Mesodermal cell (in vitro differentiated cells): ENCODE measurements around the gene DYNC2I2.
"Not testable (repeated sequence)": the region's sequence is repeated elsewhere in the genome, so short reads cannot be mapped to it uniquely, and the experiment has no call there.

ENCODE experiments used
- H3K27ac ChIP-seq: 2 replicates; pipeline ENCODE4 v1.7.0; 2013; ENCODE audit warnings: mild to moderate bottlenecking, low read depth, low read length, moderate library complexity; ENCODE audit not compliant: severe bottlenecking
- H3K36me3 ChIP-seq: 2 replicates; pipeline ENCODE4 v1.7.1; 2013; ENCODE audit warnings: mild to moderate bottlenecking, low read length, moderate library complexity; ENCODE audit not compliant: control insufficient read depth, insufficient read depth
- H3K4me1 ChIP-seq: one replicate; pipeline ENCODE4 v1.7.1; 2013; ENCODE audit warnings: mild to moderate bottlenecking, low read length; ENCODE audit not compliant: insufficient read depth, control insufficient read depth, poor library complexity, severe bottlenecking
- H3K4me3 ChIP-seq: 2 replicates; pipeline ENCODE4 v1.7.0; 2013; ENCODE audit warnings: low read length, control low read depth, mild to moderate bottlenecking; ENCODE audit not compliant: insufficient read depth, poor library complexity, severe bottlenecking; ENCODE audit errors: extremely low read depth
- H3K9me3 ChIP-seq: 2 replicates; pipeline ENCODE4 v1.7.1; 2013; ENCODE audit warnings: mild to moderate bottlenecking, low read length, moderate library complexity; ENCODE audit not compliant: control insufficient read depth
- WGBS, 2 experiments: methylation state at CpG; one replicate each; pipeline ENCODE4 v1.1.5; 2013; ENCODE audit warnings: missing lambda C conversion rate in 2 of 2; ENCODE audit not compliant: insufficient coverage in 2 of 2; 5-methylcytosine and 5-hydroxymethylcytosine counted together

Gene DYNC2I2

GRCh38 chr9:128684325-128685199 is 27.9 kb upstream of the DYNC2I2 start:
- WGBS, 2 experiments, result 2 to 4% methylated on average over 15 of the region's 15 CpGs
- peaks cover 21% of the 10 kb centered on the region for H3K4me1 ChIP-seq
- H3K36me3 ChIP-seq, result no peaks in the 10 kb centered on the region
- no peaks in the 10 kb centered on the region for H3K9me3 ChIP-seq
- H3K27ac ChIP-seq, result peak overlapping the region; percentile 76
- peak overlapping the region; percentile 65 for H3K4me3 ChIP-seq

DNA sequence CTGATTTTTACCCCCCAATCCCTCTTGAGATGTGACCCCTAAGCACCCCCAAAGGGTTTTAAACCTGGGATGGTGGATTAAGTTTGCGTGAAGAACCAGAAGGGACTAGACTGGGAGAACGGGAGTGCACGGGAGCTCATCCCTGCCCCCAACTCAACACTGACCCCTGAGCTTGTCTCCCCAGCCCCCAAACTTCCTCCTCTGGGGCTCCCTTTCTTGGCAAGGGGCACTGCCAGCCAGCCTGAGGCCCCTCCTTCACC is 27.3 kb upstream of the DYNC2I2 start:
- WGBS, 2 experiments, result 0% methylated on average over 1 to 2 of the region's 3 CpGs
- peaks cover 21% of the 10 kb centered on the region for H3K4me1 ChIP-seq
- H3K27ac ChIP-seq, result peak overlapping the region; percentile 76
- H3K4me3 ChIP-seq, result peak overlapping the region; percentile 65
- H3K36me3 ChIP-seq, result no peaks in the 10 kb centered on the region
- H3K9me3 ChIP-seq, result no peaks in the 10 kb centered on the region

- WGBS, 2 experiments, result 2 to 3% methylated on average over 13 of the region's 21 CpGs
- no peaks in the 10 kb centered on the region for H3K36me3 ChIP-seq
- peak overlapping the region; percentile 76 for H3K27ac ChIP-seq
- H3K4me3 ChIP-seq, result peak overlapping the region; percentile 65
- H3K4me1 ChIP-seq, result peaks cover 21% of the 10 kb centered on the region
- H3K9me3 ChIP-seq, result no peaks in the 10 kb centered on the region
Observed at GRCh38 chr9:128683340-128684064, 26.9 kb upstream of the DYNC2I2 start.

GRCh38 chr9:128677794-128678193 is 21.1 kb upstream of the DYNC2I2 start:
- no peaks in the 10 kb centered on the region for H3K4me1 ChIP-seq
- H3K4me3 ChIP-seq, result no peak overlapping the region
- H3K9me3 ChIP-seq, result no peaks in the 10 kb centered on the region
- no peaks in the 10 kb centered on the region for H3K36me3 ChIP-seq
- 85 to 88% methylated on average over 4 to 9 of the region's 10 CpGs for WGBS, 2 experiments
- H3K27ac ChIP-seq, result no peak overlapping the region

- no peaks in the 10 kb centered on the region for H3K4me1 ChIP-seq
- no peak overlapping the region for H3K4me3 ChIP-seq
- no peaks in the 10 kb centered on the region for H3K9me3 ChIP-seq
- no peak overlapping the region for H3K27ac ChIP-seq
- no peaks in the 10 kb centered on the region for H3K36me3 ChIP-seq
- 83 to 100% methylated on average over 1 to 2 of the region's 4 CpGs for WGBS, 2 experiments
Observed at GRCh38 chr9:128675382-128675781, 18.7 kb upstream of the DYNC2I2 start.

DNA sequence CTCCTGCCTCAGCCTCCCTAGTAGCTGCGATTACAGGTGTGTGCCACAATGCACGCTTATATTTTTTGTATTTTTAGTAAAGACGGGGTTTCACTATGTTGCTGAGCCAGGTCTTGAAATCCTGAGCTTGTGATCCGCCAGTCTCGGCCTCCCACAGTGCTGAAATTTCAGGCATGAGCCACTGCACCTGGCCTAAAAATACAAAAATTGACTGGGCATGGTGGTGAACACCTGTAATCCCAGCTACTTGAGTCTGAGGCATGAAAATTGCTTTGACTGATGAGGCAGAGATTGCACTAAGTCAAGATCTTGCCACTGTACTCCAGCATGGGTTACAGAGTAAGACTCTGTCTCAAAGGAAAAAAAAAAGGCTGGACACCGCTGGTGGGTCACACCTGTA is 13.1 kb upstream of the DYNC2I2 start:
- no peak overlapping the region for H3K4me3 ChIP-seq
- H3K4me1 ChIP-seq, result no peaks in the 10 kb centered on the region
- WGBS, 2 experiments, result 91 to 92% methylated on average over 5 to 6 of the region's 6 CpGs
- no peaks in the 10 kb centered on the region for H3K9me3 ChIP-seq
- H3K27ac ChIP-seq, result no peak overlapping the region
- H3K36me3 ChIP-seq, result no peaks in the 10 kb centered on the region

DNA sequence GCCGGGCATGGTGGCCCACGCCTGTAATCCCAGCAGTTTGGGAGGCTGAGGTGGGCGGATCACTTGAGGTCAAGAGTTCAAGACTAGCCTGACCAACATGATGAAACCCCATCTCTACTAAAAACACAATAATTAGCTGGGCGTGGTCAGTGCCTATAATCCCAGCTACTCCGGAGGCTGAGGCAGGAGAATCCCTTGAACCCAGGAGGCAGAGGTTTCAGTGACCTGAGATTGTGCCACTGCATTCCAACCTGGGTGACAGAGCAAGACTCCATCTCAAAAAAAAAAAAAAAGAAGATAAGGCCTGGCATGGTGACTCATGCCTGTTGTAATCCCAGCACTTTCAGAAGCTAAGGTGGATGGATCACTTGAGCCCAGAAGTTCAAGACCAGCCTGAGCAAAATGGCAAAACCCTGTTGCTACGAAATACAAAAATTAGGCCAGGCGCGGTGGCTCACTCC is 9.9 kb upstream of the DYNC2I2 start:
- not testable (repeated sequence) for H3K4me1 ChIP-seq, H3K9me3 ChIP-seq, H3K4me3 ChIP-seq, H3K27ac ChIP-seq, H3K36me3 ChIP-seq
- 86 to 94% methylated on average over 4 to 8 of the region's 8 CpGs for WGBS, 2 experiments

DNA sequence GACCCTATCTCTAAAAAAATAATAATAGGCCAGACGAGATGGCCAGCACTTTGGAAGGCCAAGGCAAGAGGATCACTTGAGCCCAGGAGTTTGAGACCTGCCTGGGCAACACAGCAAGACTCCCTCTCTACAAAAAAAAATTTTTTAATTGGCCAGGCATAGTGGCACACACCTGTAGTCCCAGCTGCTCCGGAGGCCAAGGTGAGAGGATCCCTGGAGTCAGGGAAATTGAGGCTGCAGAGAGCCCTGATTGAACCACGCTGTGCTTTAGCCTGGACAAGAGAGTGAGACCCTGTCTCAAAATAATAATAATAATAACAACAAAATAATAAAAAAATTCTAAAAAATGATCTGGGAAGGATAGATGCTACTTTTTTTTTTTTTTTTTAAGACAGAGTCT is 1.1 kb upstream of the DYNC2I2 start:
- Histone ChIP-seq H3K9me3 (no peaks in the 10 kb centered on the region), H3K4me1 (no peaks in the 10 kb centered on the region), H3K27ac (no peak overlapping the region), H3K36me3 (no peaks in the 10 kb centered on the region), H3K4me3 (no peak overlapping the region)
- WGBS, 2 experiments, result 86 to 92% methylated on average over 1 to 2 of the region's 3 CpGs

DNA sequence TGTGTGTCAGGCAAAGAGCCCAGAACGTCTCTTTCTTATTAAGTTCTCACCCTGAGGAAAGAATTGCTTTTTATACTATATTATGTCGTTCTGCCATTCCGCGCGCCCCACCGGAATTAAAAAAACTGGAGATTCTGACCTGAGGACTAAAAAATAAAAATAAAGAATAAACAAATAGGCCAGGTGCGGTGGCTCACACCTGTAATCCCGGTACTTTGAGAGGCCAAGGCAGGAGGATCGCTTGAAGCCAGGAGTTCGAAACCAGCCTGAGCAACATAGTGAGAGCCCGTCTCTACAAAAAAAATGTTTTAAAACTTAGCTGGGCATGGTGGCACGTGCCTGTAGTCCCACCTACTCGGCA is 677 bp upstream of the DYNC2I2 start:
- peak overlapping the region; percentile 54 for H3K4me3 ChIP-seq
- WGBS, 2 experiments, result 89 to 94% methylated on average over 7 to 10 of the region's 13 CpGs
- peak overlapping the region; percentile 100 for H3K27ac ChIP-seq
- no peaks in the 10 kb centered on the region for H3K4me1 ChIP-seq
- H3K36me3 ChIP-seq, result no peaks in the 10 kb centered on the region
- no peaks in the 10 kb centered on the region for H3K9me3 ChIP-seq

GRCh38 chr9:128654481-128654880 is 2.2 kb downstream of the DYNC2I2 start:
- Histone ChIP-seq H3K9me3 (no peaks in the 10 kb centered on the region), H3K27ac (no peak overlapping the region), H3K36me3 (no peaks in the 10 kb centered on the region), H3K4me1 (no peaks in the 10 kb centered on the region), H3K4me3 (no peak overlapping the region)
- WGBS, 2 experiments, result 89 to 100% methylated on average over 1 of the region's 1 CpG

DNA sequence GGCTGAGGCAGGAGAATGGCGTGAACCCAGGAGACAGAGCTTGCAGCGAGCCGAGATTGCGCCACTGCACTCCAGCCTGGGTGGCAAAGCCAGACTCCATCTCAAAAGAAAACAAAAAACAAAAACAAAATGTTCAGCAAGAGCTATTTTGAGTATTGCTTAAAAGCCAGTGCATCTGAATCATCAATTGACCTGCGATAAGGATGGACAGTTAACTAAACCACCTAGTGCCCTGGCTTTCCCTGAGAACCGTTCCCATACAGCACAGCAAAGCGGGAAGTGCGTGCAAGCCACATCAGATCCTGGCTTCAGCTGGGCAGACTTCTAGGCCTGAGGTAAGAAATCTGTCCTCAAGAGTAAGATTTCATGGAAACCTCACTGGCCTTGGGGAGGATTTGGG is 2.7 kb downstream of the DYNC2I2 start:
- WGBS, 2 experiments, result 95 to 98% methylated on average over 4 to 8 of the region's 8 CpGs
- peaks cover 4% of the 10 kb centered on the region for H3K36me3 ChIP-seq

More for the DNA sequence above, 2.7 kb downstream of the DYNC2I2 start:
- Histone ChIP-seq H3K4me1 (no peaks in the 10 kb centered on the region), H3K4me3 (no peak overlapping the region), H3K27ac (no peak overlapping the region), H3K9me3 (no peaks in the 10 kb centered on the region)
